Activated T-helper 1 cell treated with Interleukin-2 at 50 U/mL for 16 hours (primary cell): ENCODE data around the gene CRTC3.
A peak's percentile ranks its signal among the peaks of the same experiment; 100 is the strongest.
"Not testable (repeated sequence)": the region's sequence is repeated elsewhere in the genome, so short reads cannot be mapped to it uniquely, and the experiment has no call there.

ENCODE experiments used
- DNase-seq: peaks from one replicate; pipeline ENCODE4 v3.0.0-alpha.2; 2020; ENCODE audit warnings: low read depth

Gene CRTC3

DNA sequence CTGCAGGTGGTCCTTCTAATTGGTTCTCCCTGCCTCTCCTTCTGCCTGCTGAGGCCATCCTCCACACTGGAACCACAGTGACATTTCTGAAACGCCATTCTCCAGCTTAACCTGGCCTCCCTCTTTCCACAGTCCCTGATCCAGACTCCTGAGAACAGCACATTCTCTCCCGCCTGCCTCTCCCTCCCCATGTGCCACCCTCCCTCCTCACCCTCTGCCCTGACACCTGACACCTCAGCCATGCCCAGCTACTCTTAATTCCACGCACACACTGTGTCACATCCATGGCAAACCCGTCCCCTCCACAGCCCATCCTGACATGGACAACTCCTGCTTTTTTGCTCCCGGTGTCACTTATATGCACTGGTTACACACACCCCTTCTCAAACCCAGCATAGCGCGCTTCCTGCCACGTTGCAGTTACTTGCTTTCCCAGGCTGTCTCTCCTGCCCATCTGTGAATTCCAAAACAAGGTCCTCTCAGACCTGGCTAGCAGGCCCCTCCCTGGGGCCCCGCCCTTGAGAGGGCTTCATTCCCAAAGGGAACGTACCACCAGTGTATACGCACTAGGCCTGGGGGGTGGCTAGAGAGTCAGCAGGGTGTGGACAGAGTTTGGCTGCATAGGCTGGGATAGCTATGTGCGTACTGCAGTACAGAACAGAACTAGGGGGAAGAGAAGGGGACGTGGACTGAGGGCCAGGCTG lies 94.7 kb downstream of the CRTC3 start:
- DNase-seq, result no peak

GRCh38 chr15:90625037-90625436 lies 95.3 kb downstream of the CRTC3 start:
- no peak for DNase-seq

DNA sequence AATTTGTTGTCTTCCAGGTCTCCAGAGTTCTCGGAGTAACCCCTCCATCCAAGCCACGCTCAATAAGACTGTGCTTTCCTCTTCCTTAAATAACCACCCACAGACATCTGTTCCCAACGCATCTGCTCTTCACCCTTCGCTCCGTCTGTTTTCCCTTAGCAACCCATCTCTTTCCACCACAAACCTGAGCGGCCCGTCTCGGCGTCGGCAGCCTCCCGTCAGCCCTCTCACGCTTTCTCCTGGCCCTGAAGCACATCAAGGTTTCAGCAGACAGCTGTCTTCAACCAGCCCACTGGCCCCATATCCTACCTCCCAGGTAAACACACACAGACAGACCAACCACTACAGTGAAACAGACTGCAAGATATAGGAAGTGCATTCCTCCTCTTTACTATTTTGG lies 99.5 kb downstream of the CRTC3 start:
- DNase-seq, result no peak

DNA sequence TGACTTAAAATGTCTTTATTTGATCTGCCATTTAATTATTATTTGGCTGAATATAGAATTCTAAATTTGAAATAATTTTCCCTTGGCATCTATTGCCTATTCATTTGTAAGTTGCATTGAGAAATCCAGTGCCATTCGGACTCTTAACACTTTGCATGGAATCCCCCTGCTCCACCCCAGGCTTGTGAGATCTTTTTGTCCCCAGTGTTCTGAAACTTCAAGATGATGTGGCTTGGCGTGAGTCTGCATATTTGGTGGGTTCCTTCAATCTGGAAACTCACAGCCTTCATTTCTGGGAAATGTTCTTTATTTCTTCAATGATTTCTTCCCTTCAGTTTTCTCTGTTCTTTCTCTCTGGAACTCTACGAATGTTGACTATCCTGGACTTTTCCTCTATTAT lies 103.6 kb downstream of the CRTC3 start:
- no peak for DNase-seq

GRCh38 chr15:90636993-90637392 lies 107.3 kb downstream of the CRTC3 start:
- DNase-seq, result not testable (repeated sequence)

GRCh38 chr15:90637693-90638092 lies 108.0 kb downstream of the CRTC3 start:
- DNase-seq, result no peak

- no peak for DNase-seq
Observed at GRCh38 chr15:90638201-90638691, 108.5 kb downstream of the CRTC3 start.

- DNase-seq, result no peak
Observed at GRCh38 chr15:90638963-90639362, 109.2 kb downstream of the CRTC3 start.

DNA sequence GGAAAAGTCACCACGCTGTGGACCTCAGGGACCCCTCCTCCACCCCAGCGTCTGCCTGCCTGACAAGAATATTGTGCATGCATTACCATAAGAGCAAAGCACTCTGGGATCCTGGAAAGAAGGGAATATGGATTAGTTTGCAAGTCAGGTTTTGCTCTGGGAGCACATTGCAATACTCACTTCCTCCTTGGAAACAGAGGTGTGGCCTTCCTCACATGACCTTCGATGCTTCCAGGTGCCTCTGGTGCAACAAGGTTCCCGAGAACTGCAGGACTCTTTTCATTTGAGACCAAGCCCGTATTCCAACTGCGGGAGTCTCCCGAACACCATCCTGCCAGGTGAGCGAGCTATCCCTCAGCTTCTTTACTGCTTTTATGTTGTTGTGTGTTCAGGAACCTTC lies 111.1 kb downstream of the CRTC3 start:
- DNase-seq, result no peak

GRCh38 chr15:90641581-90642463 lies 112.1 kb downstream of the CRTC3 start:
- DNase-seq, result no peak

GRCh38 chr15:90642464-90643300 lies 113.0 kb downstream of the CRTC3 start:
- no peak for DNase-seq

DNA sequence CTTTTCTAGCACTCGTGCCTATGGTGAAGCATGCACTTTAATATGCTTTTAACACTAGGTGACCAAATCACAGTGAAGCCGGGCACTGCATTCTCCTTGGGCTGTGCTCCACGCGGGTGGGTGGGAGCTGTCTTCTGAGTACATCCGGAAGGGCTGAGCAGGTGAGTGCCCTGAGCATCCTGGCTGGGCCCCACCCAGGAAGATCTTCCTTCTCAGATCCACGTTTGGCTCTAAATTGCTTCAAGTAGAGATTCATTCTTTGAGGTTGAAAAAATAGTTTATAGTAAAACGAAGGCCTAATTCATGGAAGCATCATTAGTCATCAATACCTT lies 113.5 kb downstream of the CRTC3 start:
- DNase-seq, result no peak

- no peak for DNase-seq
Observed at GRCh38 chr15:90644526-90644925, 114.8 kb downstream of the CRTC3 start.

DNA sequence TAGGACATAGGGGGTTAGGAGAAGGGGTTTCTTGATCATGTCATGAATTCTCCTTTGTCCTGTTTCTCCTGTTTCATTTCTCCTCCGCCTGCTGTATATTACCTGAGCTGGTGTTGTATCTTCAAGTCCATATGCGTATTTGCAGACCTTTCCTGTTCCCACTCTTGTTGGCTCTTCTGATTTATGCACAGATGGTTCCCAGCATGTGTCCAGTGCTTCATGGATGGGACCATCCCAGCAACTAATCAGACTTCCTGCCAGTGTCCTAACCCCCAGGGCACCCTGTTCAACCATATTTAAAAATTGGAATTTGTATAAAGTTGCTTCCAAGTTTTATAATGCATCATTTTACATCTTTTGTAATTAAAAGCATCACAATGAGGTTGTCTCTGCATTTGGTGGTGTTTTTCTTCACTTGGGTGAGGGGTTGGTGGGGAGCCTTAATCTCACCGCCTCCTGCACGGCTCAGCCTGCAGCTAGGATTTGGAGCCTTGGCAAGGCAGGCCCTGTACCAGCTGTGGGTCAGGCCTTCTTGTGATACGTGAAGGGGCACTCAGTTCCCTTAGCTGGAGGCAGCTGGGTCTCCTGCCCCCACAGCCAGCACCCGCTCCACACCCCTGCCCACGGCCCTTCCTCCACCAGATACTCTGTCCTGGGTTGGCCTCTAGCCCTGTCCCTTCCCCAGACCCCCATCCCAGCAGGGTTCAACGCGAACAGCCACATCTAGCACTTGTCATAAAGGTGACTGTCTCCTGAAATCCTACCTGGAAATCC lies 115.4 kb downstream of the CRTC3 start:
- DNase-seq, result no peak

- no peak for DNase-seq
Observed at GRCh38 chr15:90645873-90646575, 116.3 kb downstream of the CRTC3 start.

DNA sequence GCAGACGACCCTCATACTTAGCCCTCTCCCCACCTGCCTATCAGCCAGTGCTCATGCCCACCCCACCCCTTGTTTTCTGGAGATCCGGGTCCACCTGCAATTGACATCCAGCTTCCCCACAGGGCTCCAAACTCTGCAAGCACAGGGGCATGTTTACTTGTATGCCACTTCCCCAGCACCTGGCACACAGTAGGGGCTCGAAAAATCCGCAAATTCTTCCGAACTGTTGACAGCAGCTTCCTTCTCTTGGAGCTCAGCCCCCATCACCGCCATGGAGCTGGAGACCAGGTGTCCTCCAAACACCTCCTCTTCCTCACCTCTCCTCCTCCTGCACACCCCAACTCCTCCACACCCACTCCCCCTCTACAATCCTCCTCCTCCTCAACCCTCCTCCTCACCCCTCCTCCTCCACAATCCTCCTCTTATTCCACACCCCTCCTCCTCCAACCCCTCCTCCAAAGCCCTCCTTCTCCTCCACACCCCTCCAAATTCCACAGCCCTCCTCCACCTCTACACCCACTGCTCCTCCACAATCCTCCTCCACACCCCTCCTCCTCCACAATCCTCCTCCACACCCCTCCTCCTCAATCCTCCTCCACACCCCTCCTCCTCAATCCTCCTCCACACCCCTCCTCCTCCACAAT lies 117.1 kb downstream of the CRTC3 start:
- no peak for DNase-seq

DNA sequence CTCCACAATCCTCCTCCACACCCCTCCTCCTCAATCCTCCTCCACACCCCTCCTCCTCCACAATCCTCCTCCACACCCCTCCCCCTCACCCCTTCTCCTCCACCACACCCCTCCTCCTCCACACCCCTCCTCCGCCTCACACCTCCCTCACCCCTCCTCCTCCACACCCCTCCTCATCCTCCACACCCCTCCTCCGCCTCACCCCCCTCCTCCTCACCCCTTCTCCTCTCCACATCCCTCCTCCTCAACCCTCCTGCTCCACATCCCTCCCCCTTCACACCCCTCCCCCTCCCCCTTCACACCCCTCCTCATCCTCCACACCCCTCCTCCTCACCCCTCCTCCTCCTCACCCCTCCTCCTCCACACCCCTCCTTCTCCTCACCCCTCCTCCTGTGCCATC lies 117.6 kb downstream of the CRTC3 start:
- no peak for DNase-seq

GRCh38 chr15:90648137-90649070 lies 118.7 kb downstream of the CRTC3 start:
- DNase-seq, result peak; percentile 25
